Ovary (tissue), 9 donors: ENCODE results near the gene GNG2. TPM values are rescaled to one million over a fixed set of nuclear protein-coding genes. Genes with fewer than 3 reads are reported as not detected.

Experiments
- DNase-seq, 5 donors: peaks; one replicate each; pipeline ENCODE4 v3.0.0-alpha.2; 2019 to 2020
- H3K27ac ChIP-seq, 2 donors: fragments of 200-600 bp; one replicate each; pipeline versions ENCODE4 v1.5.1 to v1.8.0; 2019 to 2022
- H3K27me3 ChIP-seq: fragments of 200-600 bp; one replicate; pipeline ENCODE4 v1.8.0; 2022
- H3K36me3 ChIP-seq: fragments of 200-600 bp; sonication (generic); one replicate; pipeline ENCODE4 v1.5.1; 2019
- H3K4me1 ChIP-seq: one replicate; pipeline ENCODE4 v1.8.1; 2013; ENCODE audit warnings: mild to moderate bottlenecking, moderate library complexity; ENCODE audit not compliant: insufficient read depth
- H3K4me3 ChIP-seq: fragments of 200-600 bp; sonication (generic); one replicate; pipeline ENCODE4 v1.5.1; 2017
- H3K9me3 ChIP-seq, 2 donors: fragments of 200-600 bp in 1 of 2; sonication (generic) in 1 of 2; one replicate each; pipeline versions ENCODE4 v1.5.1 to v1.8.1; 2013 to 2019; ENCODE audit warnings: mild to moderate bottlenecking in 1 of 2, moderate library complexity in 1 of 2
- CTCF ChIP-seq, 3 donors: fragments of 450-650 bp in 2 of 3; fragments of 200-600 bp in 1 of 3; IDR thresholded peaks; one replicate each; pipeline versions ENCODE4 v1.5.1 to v1.8.0; 2016 to 2022; ENCODE audit warnings: antibody characterized with exemption in 3 of 3, mild to moderate bottlenecking in 1 of 3
- EP300 ChIP-seq: sonication (generic); formaldehyde crosslinking; IDR thresholded peaks from one replicate; pipeline ENCODE4 v1.6.1; 2017; ENCODE audit warnings: antibody characterized with exemption
- POLR2A ChIP-seq: fragments of 450-650 bp; IDR thresholded peaks from one replicate; pipeline ENCODE4 v1.6.1; 2017; ENCODE audit warnings: antibody characterized with exemption, mild to moderate bottlenecking, moderate library complexity
- WGBS, 3 donors: extraction: QIAGEN DNeasy Blood & Tissue Kit in 1 of 3; methylation state at CpG; one replicate each; pipeline versions ENCODE4 v1.1.5 to v1.1.7; 2013 to 2017; 5-methylcytosine and 5-hydroxymethylcytosine counted together
- intact Hi-C, 4 donors: fragments of 100-400 bp; cut with DNase I; formaldehyde crosslinking; loops; one replicate each; pipeline versions ENCODE4 v1.11.0 to v1.15.1; 2022 to 2023
- polyA plus RNA-seq, 2 donors: library from polyadenylated mRNA; stranded (reverse); fragments of 200-250 nt in 1 of 2; fragments of 350-450 nt in 1 of 2; fragmentation: Illumina TruSeq in 1 of 2; extraction: RNeasy Lipid Tissue Mini Kit (QIAGEN cat#74804) in 1 of 2; gene quantifications; one replicate each; pipeline ENCODE4 v1.2.3, GENCODE V29; 2013 to 2014
- total RNA-seq, 7 donors: library from RNA; depleted of rRNA in 2 of 7; stranded (reverse); fragments of >200 nt in 2 of 7; fragmentation: NEBNext Ultra II Directional in 3 of 7; extraction: Animal tissue kit (Norgen Biotek cat#: 25700) in 3 of 7; gene quantifications; one replicate each; pipeline versions ENCODE4 v1.1.0 to v1.2.4, GENCODE V29; 2016 to 2023
- donor health status: DM: no; HTN: no; CAD: no; lungs with moderate emphysema.
- donor health status: DM: no; HTN: no; CAD: no.
- donor health status: Bipolar disorder and iron deficiency.
- donor health status: DM: yes; HTN: yes; CAD: no.
- donor health status: DM: no; HTN: no; CAD: no.
- donor health status: DM: yes; HTN: yes; CAD: no.

GNG2 gene
- total and polyA plus RNA-seq, 9 donors = 9.4 to 29.4 (median 11.4) TPM

GRCh38 chr14:51818748-51819380, 41.5 kb upstream of the GNG2 start:
- H3K27me3 ChIP-seq = no peaks in the 10 kb centered on the region
- H3K9me3 ChIP-seq = no peaks in the 10 kb centered on the region
- H3K4me3 ChIP-seq = no peak overlapping the region
- H3K27ac ChIP-seq = no peak overlapping the region
- H3K36me3 ChIP-seq = no peaks in the 10 kb centered on the region
- intact Hi-C loops = no loop called here
- DNase-seq = no peak
- 88 to 94% (median 93%) methylated on average over 9 of the region's 9 CpGs for WGBS, 3 donors
- TF ChIP-seq POLR2A (no peak), EP300 (no peak), CTCF (IDR thresholded peaks at IDR 0.05) (no peak)
- H3K4me1 ChIP-seq = no peaks in the 10 kb centered on the region

- intact Hi-C loops = no loop called here
Observed at GRCh38 chr14:51821822-51822221, 38.6 kb upstream of the GNG2 start.

DNA sequence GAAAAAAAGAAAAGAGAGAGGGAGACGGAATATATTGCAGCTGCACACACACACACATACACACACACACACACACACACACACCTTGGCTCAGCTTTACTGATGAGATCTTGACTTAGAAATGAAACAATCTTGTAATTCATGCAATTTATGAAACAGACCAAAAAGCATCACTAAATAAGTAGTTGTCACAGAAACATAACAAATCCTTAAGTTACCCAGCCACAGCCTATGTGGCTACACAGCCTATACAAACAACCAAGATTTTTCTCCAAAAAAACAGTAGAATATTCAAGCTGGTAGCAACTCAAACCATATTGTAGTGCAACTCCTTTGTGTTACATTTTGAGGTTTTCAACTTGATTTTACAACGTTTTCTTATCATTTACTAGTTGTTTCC, 37.9 kb upstream of the GNG2 start:
- Histone ChIP-seq H3K4me3 (no peak overlapping the region), H3K27ac (no peak overlapping the region), H3K9me3 (no peaks in the 10 kb centered on the region), H3K27me3 (no peaks in the 10 kb centered on the region), H3K36me3 (no peaks in the 10 kb centered on the region), H3K4me1 (no peaks in the 10 kb centered on the region)
- intact Hi-C loops = no loop called here
- TF ChIP-seq CTCF (IDR thresholded peaks at IDR 0.05) = no peak
- no peak for TF ChIP-seq EP300
- no peak for TF ChIP-seq POLR2A
- DNase-seq = no peak
- 42 to 47% (median 43%) methylated on average over 2 of the region's 2 CpGs for WGBS, 3 donors

More at GRCh38 chr14:51821822-51822221, 38.6 kb upstream of the GNG2 start:
- Histone ChIP-seq H3K27ac (no peak overlapping the region), H3K9me3 (no peaks in the 10 kb centered on the region), H3K4me1 (no peaks in the 10 kb centered on the region), H3K36me3 (no peaks in the 10 kb centered on the region), H3K4me3 (no peak overlapping the region), H3K27me3 (no peaks in the 10 kb centered on the region)
- TF ChIP-seq EP300 = no peak
- TF ChIP-seq CTCF (IDR thresholded peaks at IDR 0.05) = no peak
- TF ChIP-seq POLR2A = no peak
- DNase-seq = no peak

DNA sequence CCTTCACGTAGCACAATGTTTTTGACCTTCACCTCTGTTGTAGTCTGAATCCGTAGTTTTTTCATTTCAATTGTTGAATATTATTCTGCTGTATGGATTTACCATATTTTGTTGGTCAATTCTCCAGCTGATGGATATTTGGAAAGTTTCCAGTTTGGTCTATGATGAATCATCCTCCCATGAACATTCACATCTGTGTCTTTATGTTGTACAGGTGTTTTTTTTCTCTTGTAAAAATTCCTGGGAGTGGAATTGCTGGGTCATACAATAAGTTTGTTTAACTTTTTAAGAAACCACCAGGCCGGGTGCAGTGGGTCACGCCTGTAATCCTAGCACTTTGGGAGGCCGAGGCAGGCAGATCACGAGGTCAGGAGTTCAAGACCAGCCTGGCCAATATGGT, 36.7 kb upstream of the GNG2 start:
- 45 to 51% (median 47%) methylated on average over 6 of the region's 6 CpGs for WGBS, 3 donors
- intact Hi-C loops = no loop called here
- H3K4me1 ChIP-seq = no peaks in the 10 kb centered on the region
- no peak overlapping the region for H3K27ac ChIP-seq
- H3K27me3 ChIP-seq = no peaks in the 10 kb centered on the region
- H3K4me3 ChIP-seq = no peak overlapping the region
- DNase-seq = no peak
- H3K9me3 ChIP-seq = no peaks in the 10 kb centered on the region
- H3K36me3 ChIP-seq = no peaks in the 10 kb centered on the region
- no peak for TF ChIP-seq CTCF (IDR thresholded peaks at IDR 0.05)
- no peak for TF ChIP-seq EP300
- no peak for TF ChIP-seq POLR2A
